ENCODE measurements around the gene MXRA8.

- TF ChIP-seq POLR2A (IDR thresholded peaks at IDR 0.05; ENCODE audit: low read length) (no peak), POLR2AphosphoS2 (conservative IDR thresholded peaks at IDR 0.05; ENCODE audit: low read length) (no peak), PHF8 (IDR thresholded peaks at IDR 0.05; ENCODE audit: borderline replicate concordance, low read depth) (no peak), RFX5 (IDR thresholded peaks at IDR 0.05) (no peak)
- TF ChIP-seq, protein P1, sequence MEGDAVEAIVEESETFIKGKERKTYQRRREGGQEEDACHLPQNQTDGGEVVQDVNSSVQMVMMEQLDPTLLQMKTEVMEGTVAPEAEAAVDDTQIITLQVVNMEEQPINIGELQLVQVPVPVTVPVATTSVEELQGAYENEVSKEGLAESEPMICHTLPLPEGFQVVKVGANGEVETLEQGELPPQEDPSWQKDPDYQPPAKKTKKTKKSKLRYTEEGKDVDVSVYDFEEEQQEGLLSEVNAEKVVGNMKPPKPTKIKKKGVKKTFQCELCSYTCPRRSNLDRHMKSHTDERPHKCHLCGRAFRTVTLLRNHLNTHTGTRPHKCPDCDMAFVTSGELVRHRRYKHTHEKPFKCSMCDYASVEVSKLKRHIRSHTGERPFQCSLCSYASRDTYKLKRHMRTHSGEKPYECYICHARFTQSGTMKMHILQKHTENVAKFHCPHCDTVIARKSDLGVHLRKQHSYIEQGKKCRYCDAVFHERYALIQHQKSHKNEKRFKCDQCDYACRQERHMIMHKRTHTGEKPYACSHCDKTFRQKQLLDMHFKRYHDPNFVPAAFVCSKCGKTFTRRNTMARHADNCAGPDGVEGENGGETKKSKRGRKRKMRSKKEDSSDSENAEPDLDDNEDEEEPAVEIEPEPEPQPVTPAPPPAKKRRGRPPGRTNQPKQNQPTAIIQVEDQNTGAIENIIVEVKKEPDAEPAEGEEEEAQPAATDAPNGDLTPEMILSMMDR (IDR thresholded peaks at IDR 0.05) = no peak
- TF ChIP-seq, protein P2, sequence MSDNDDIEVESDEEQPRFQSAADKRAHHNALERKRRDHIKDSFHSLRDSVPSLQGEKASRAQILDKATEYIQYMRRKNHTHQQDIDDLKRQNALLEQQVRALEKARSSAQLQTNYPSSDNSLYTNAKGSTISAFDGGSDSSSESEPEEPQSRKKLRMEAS (IDR thresholded peaks at IDR 0.05) = no peak
- TF ChIP-seq, protein P3, sequence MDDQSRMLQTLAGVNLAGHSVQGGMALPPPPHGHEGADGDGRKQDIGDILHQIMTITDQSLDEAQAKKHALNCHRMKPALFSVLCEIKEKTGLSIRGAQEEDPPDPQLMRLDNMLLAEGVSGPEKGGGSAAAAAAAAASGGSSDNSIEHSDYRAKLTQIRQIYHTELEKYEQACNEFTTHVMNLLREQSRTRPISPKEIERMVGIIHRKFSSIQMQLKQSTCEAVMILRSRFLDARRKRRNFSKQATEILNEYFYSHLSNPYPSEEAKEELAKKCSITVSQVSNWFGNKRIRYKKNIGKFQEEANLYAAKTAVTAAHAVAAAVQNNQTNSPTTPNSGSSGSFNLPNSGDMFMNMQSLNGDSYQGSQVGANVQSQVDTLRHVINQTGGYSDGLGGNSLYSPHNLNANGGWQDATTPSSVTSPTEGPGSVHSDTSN (IDR thresholded peaks at IDR 0.05) = no peak
These were observed 37.5 kb downstream of the MXRA8 start for GRCh38 chr1:1320666-1321448.
